Pancreas (tissue), 10 donors: ENCODE measurements around the gene SPSB2. TPM values are rescaled to one million over a fixed set of nuclear protein-coding genes. Genes with fewer than 3 reads are reported as not detected.

Source experiments
- ATAC-seq, 4 donors: fragments of 200-7000 bp; cut with Tn5 transposase; one replicate each; pipeline versions ENCODE4 v1.8.0 to v1.9.1; 2020; ENCODE audit warnings: mild to moderate bottlenecking in 4 of 4, moderate library complexity in 4 of 4
- DNase-seq, 6 donors: peaks; one replicate each; pipeline ENCODE4 v3.0.0-alpha.2; 2020
- FAIRE-seq: peaks from 2 replicates; lab custom pipeline; 2012; peaks lifted over from hg19 to GRCh38; lab: Jason Lieb, UNC
- H3K27ac ChIP-seq, 4 donors: fragments of 200-600 bp; sonication (generic); 1 replicate in 3 of 4; 2 replicates in 1 of 4; pipeline versions ENCODE4 v1.5.0 to v1.8.0; 2020
- H3K27me3 ChIP-seq, 4 donors: fragments of 200-600 bp; one replicate each; pipeline ENCODE4 v1.8.0; 2021
- H3K36me3 ChIP-seq, 3 donors: fragments of 200-600 bp; sonication (generic) in 1 of 3; one replicate each; pipeline versions ENCODE4 v1.5.0 to v1.8.0; 2020 to 2021
- H3K4me1 ChIP-seq, 3 donors: fragments of 200-600 bp; one replicate each; pipeline ENCODE4 v1.8.0; 2021
- H3K4me3 ChIP-seq, 4 donors: fragments of 200-600 bp; sonication (generic) in 2 of 4; one replicate each; pipeline versions ENCODE4 v1.5.0 to v1.8.0; 2020 to 2021
- H3K9me3 ChIP-seq, 4 donors: fragments of 200-600 bp; one replicate each; pipeline ENCODE4 v1.8.0; 2021
- CTCF ChIP-seq, 4 donors: fragments of 200-600 bp; sonication (generic) in 3 of 4; IDR thresholded peaks; one replicate each; pipeline versions ENCODE4 v1.5.0 to v1.8.0; 2021; ENCODE audit warnings: antibody characterized with exemption in 4 of 4
- WGBS, 2 donors: extraction: QIAGEN DNeasy Blood & Tissue Kit; methylation state at CpG; one replicate each; pipeline ENCODE4 v1.1.7; 2013; 5-methylcytosine and 5-hydroxymethylcytosine counted together
- intact Hi-C, 3 donors: fragments of 100-400 bp; cut with DNase I; formaldehyde crosslinking; loops; one replicate each; pipeline versions ENCODE4 v1.11.1 to v1.14.2; 2022
- polyA plus RNA-seq, 2 donors: library from polyadenylated mRNA; stranded (reverse); fragments of 200-250 nt; gene quantifications; one replicate each; pipeline ENCODE4 v1.2.3, GENCODE V29; 2013
- total RNA-seq, 6 donors: library from RNA; stranded (reverse); fragmentation: NEBNext Ultra II Directional in 4 of 6; extraction: Animal tissue kit (Norgen Biotek cat#: 25700) in 4 of 6; gene quantifications; one replicate each; pipeline versions ENCODE4 v1.2.1 to v1.2.4, GENCODE V29; 2021 to 2023
- donor health status: healthy with polysubstance abuse.
- donor health status: DM: no; HTN: no; CAD: no; lungs with moderate emphysema.
- donor health status: DM: no; HTN: no; CAD: no.
- donor health status: control.
- donor health status: control.
- donor health status: Bipolar disorder and iron deficiency.
- donor health status: DM: yes; HTN: yes; CAD: no.
- donor health status: DM: no; HTN: no; CAD: no.
- donor health status: DM: no; HTN: no; CAD: no.
- donor health status: DM: yes; HTN: yes; CAD: no.

The SPSB2 gene
- total and polyA plus RNA-seq, 8 donors: 3.1 to 12.5 (median 4.8) TPM

DNA sequence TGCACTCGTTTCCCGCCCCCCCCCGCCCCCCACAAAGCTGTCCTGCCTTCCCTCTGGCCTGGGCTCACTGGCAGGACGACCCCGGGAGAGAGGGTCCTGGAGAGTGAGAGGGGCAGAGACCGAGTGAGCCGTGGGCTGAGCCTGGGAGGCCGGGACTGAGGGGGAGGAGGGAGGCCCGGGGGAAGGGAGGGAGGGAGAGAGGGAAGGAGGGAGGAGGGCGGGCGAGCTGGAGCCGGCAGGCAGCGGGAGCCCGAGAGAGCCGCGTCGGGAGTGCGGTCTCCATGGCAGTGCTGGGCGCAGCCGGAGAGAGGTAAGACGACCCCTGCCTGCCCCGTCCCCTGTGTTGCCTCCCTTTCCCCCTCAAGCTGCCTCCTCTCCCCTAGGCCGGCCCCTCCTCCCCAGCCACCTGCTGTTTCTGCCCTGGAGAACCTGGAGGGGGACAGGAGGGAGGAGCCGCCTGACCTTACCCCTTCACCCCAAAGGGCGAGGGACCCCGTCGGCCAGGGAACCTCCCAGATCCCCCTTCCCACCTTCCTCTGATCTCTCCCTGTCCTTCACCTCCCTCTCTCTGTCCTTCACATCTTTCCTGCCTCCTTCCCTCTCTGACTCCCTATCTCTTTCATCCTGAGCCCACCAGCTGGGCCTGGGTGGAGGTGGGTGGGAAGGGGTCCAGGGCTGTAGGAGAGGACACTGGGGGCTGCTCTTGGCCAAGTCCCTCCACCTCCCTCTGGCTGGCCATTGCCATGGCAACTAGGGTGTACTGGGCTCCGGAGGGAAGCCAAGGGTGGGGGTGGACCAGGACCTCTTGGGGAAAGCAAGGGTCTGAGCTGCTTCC is 51.3 kb downstream of the SPSB2 start, which contains the start of gene GPR162:
GPR162 (plus strand) TSS at position 231 of the 835 bp plus-strand sequence. CDS start 2,078 bp downstream, outside the sequence.
- ATAC-seq (peak; percentile 49 to 70 (median 66)), FAIRE-seq (no peak), DNase-seq (peak in 3 of 6 donors; percentile 62 to 79 (median 78))
- H3K9me3 ChIP-seq: no peaks in the 10 kb centered on the region
- WGBS, 2 donors: 0 to 3% methylated on average over 19 to 28 of the region's 28 CpGs
- intact Hi-C loops: loop anchor here in 1 of 3 donors (10.0 kb wide), 1 partner anchor 87 kb away; no protein-coding TSS in a partner anchor
- no peak within 1 kb of the TSS for H3K27ac ChIP-seq
- peaks cover 0 to 3% (median 0%) of the 10 kb centered on the region in 4 donors for H3K27me3 ChIP-seq
- TF ChIP-seq CTCF (IDR thresholded peaks at IDR 0.05): no peak
- H3K36me3 ChIP-seq: no peaks in the 10 kb centered on the region
- peak within 1 kb of the TSS in 2 of 4 donors; percentile 17 to 36 for H3K4me3 ChIP-seq
- no peaks in the 10 kb centered on the region for H3K4me1 ChIP-seq

Other genes starting within 250 kb of the SPSB2 start
- 1 to 10 TPM in 2 of 6 donors, under 1 TPM in 4; 0.09 to 2.4 (median 0.71) TPM for gene LPAR5, start 237.3 kb downstream of the SPSB2 start, total RNA-seq
- under 1 TPM; 0.19 to 0.23 TPM for gene LPAR5, start 237.3 kb downstream of the SPSB2 start, polyA plus RNA-seq
- gene ACRBP, start 225.9 kb downstream of the SPSB2 start, total RNA-seq: 1 to 10 TPM; 1.3 to 4.1 (median 1.8) TPM
- gene ACRBP, start 225.9 kb downstream of the SPSB2 start, polyA plus RNA-seq: 1 to 10 TPM; 1.2 to 2.2 TPM
- gene ING4, start 210.2 kb downstream of the SPSB2 start, total RNA-seq: 10 to 100 TPM in 5 of 6 donors, 1 to 10 TPM in 1; 9.0 to 24.9 (median 12.1) TPM
- 10 to 100 TPM; 15.7 to 29.6 TPM for gene ING4, start 210.2 kb downstream of the SPSB2 start, polyA plus RNA-seq
- gene ZNF384, start 183.9 kb downstream of the SPSB2 start, total RNA-seq: 10 to 100 TPM; 20.4 to 29.8 (median 23.9) TPM
- gene ZNF384, start 183.9 kb downstream of the SPSB2 start, polyA plus RNA-seq: 10 to 100 TPM; 36.6 to 36.7 TPM
- under 1 TPM in 5 of 6 donors, not detected in 1; 0.12 to 0.34 (median 0.20) TPM for gene PIANP, start 172.5 kb downstream of the SPSB2 start, total RNA-seq
- 1 to 10 TPM; 1.4 to 2.7 TPM for gene PIANP, start 172.5 kb downstream of the SPSB2 start, polyA plus RNA-seq
- 10 to 100 TPM; 14.2 to 31.0 (median 23.8) TPM for gene COPS7A, start 149.3 kb downstream of the SPSB2 start, total RNA-seq
- 10 to 100 TPM; 29.5 to 39.6 TPM for gene COPS7A, start 149.3 kb downstream of the SPSB2 start, polyA plus RNA-seq
- gene MLF2, start 120.2 kb downstream of the SPSB2 start, total RNA-seq: 10 to 100 TPM; 38.5 to 63.0 (median 54.0) TPM
- 100 to 1,000 TPM in 1 of 2 donors, 10 to 100 TPM in 1; 74.7 to 111 TPM for gene MLF2, start 120.2 kb downstream of the SPSB2 start, polyA plus RNA-seq
- gene PTMS, start 106.9 kb downstream of the SPSB2 start, total RNA-seq: 100 to 1,000 TPM in 1 of 6 donors, 10 to 100 TPM in 5; 41.0 to 117 (median 58.3) TPM
- gene PTMS, start 106.9 kb downstream of the SPSB2 start, polyA plus RNA-seq: 100 to 1,000 TPM; 128 to 276 TPM
- under 1 TPM in 5 of 6 donors, not detected in 1; 0.15 to 0.32 (median 0.19) TPM for gene LAG3, start 100.8 kb downstream of the SPSB2 start, total RNA-seq
- gene LAG3, start 100.8 kb downstream of the SPSB2 start, polyA plus RNA-seq: under 1 TPM; 0.70 to 0.91 TPM
- 10 to 100 TPM in 1 of 6 donors, 1 to 10 TPM in 5; 1.2 to 19.9 (median 4.0) TPM for gene CD4, start 83.8 kb downstream of the SPSB2 start, total RNA-seq
- gene CD4, start 83.8 kb downstream of the SPSB2 start, polyA plus RNA-seq: 1 to 10 TPM; 1.2 to 2.0 TPM
- gene GPR162, start 51.5 kb downstream of the SPSB2 start, total RNA-seq: 1 to 10 TPM in 2 of 6 donors, under 1 TPM in 4; 0.41 to 4.9 (median 0.85) TPM
- 1 to 10 TPM; 5.2 to 8.8 TPM for gene GPR162, start 51.5 kb downstream of the SPSB2 start, polyA plus RNA-seq
- gene P3H3, start 44.9 kb downstream of the SPSB2 start, total RNA-seq: 10 to 100 TPM in 2 of 6 donors, 1 to 10 TPM in 4; 5.6 to 17.3 (median 9.2) TPM
- gene P3H3, start 44.9 kb downstream of the SPSB2 start, polyA plus RNA-seq: 10 to 100 TPM; 21.6 to 32.8 TPM
- gene GNB3, start 32.4 kb downstream of the SPSB2 start, total RNA-seq: 1 to 10 TPM in 5 of 6 donors, under 1 TPM in 1; 0.89 to 2.7 (median 1.5) TPM
- gene GNB3, start 32.4 kb downstream of the SPSB2 start, polyA plus RNA-seq: 10 to 100 TPM in 1 of 2 donors, 1 to 10 TPM in 1; 6.2 to 12.6 TPM
- 1 to 10 TPM in 1 of 6 donors, under 1 TPM in 5; 0.08 to 1.1 (median 0.56) TPM for gene CDCA3, start 22.0 kb downstream of the SPSB2 start, total RNA-seq
- 1 to 10 TPM in 1 of 2 donors, under 1 TPM in 1; 0.80 to 1.2 TPM for gene CDCA3, start 22.0 kb downstream of the SPSB2 start, polyA plus RNA-seq
- 10 to 100 TPM; 17.8 to 38.4 (median 29.2) TPM for gene USP5, start 21.2 kb downstream of the SPSB2 start, total RNA-seq
- gene USP5, start 21.2 kb downstream of the SPSB2 start, polyA plus RNA-seq: 10 to 100 TPM; 18.3 to 25.2 TPM
- gene TPI1, start 5.8 kb downstream of the SPSB2 start, total RNA-seq: 100 to 1,000 TPM in 4 of 6 donors, 10 to 100 TPM in 2; 88.5 to 211 (median 128) TPM
- 100 to 1,000 TPM in 1 of 2 donors, 10 to 100 TPM in 1; 93.1 to 247 TPM for gene TPI1, start 5.8 kb downstream of the SPSB2 start, polyA plus RNA-seq
- 1 to 10 TPM; 1.7 to 5.2 (median 3.4) TPM for gene LRRC23, start 31.5 kb upstream of the SPSB2 start, total RNA-seq
- 10 to 100 TPM in 1 of 2 donors, 1 to 10 TPM in 1; 8.8 to 13.0 TPM for gene LRRC23, start 31.5 kb upstream of the SPSB2 start, polyA plus RNA-seq
- 1 to 10 TPM; 2.3 to 8.0 (median 4.5) TPM for gene ENO2, start 41.3 kb upstream of the SPSB2 start, total RNA-seq
- 10 to 100 TPM; 12.7 to 53.6 TPM for gene ENO2, start 41.3 kb upstream of the SPSB2 start, polyA plus RNA-seq
- gene ATN1, start 54.7 kb upstream of the SPSB2 start, total RNA-seq: 10 to 100 TPM; 30.9 to 54.5 (median 36.2) TPM
- gene ATN1, start 54.7 kb upstream of the SPSB2 start, polyA plus RNA-seq: 100 to 1,000 TPM; 110 to 113 TPM
- gene RNU7-1, start 70.5 kb upstream of the SPSB2 start, total RNA-seq: not detected
- gene RNU7-1, start 70.5 kb upstream of the SPSB2 start, polyA plus RNA-seq: not detected
- gene C12orf57, start 70.7 kb upstream of the SPSB2 start, total RNA-seq: 100 to 1,000 TPM in 2 of 6 donors, 10 to 100 TPM in 4; 86.8 to 154 (median 97.6) TPM
- gene C12orf57, start 70.7 kb upstream of the SPSB2 start, polyA plus RNA-seq: 100 to 1,000 TPM; 176 to 314 TPM
- gene PTPN6, start 78.1 kb upstream of the SPSB2 start, total RNA-seq: 10 to 100 TPM; 13.3 to 37.9 (median 17.8) TPM
- gene PTPN6, start 78.1 kb upstream of the SPSB2 start, polyA plus RNA-seq: 10 to 100 TPM; 48.7 to 53.1 TPM
- 100 to 1,000 TPM in 3 of 6 donors, 10 to 100 TPM in 3; 79.7 to 139 (median 101) TPM for gene PHB2, start 97.4 kb upstream of the SPSB2 start, total RNA-seq
- 10 to 100 TPM; 74.7 to 91.9 TPM for gene PHB2, start 97.4 kb upstream of the SPSB2 start, polyA plus RNA-seq
- gene EMG1, start 97.6 kb upstream of the SPSB2 start, total RNA-seq: 10 to 100 TPM in 5 of 6 donors, 1 to 10 TPM in 1; 8.9 to 20.2 (median 17.0) TPM
- 10 to 100 TPM in 1 of 2 donors, 1 to 10 TPM in 1; 9.4 to 12.9 TPM for gene EMG1, start 97.6 kb upstream of the SPSB2 start, polyA plus RNA-seq
- 10 to 100 TPM; 22.4 to 36.5 (median 32.4) TPM for gene LPCAT3, start 145.2 kb upstream of the SPSB2 start, total RNA-seq
- 10 to 100 TPM; 23.0 to 32.6 TPM for gene LPCAT3, start 145.2 kb upstream of the SPSB2 start, polyA plus RNA-seq
- gene C1S, start 187.4 kb upstream of the SPSB2 start, total RNA-seq: 100 to 1,000 TPM in 1 of 6 donors, 10 to 100 TPM in 5; 20.4 to 162 (median 58.8) TPM
- gene C1S, start 187.4 kb upstream of the SPSB2 start, polyA plus RNA-seq: 10 to 100 TPM; 36.5 to 47.2 TPM
- 100 to 1,000 TPM in 2 of 6 donors, 10 to 100 TPM in 4; 20.2 to 212 (median 66.8) TPM for gene C1R, start 219.1 kb upstream of the SPSB2 start, total RNA-seq
- 10 to 100 TPM; 54.9 to 66.1 TPM for gene C1R, start 219.1 kb upstream of the SPSB2 start, polyA plus RNA-seq
- gene C1RL, start 235.9 kb upstream of the SPSB2 start, total RNA-seq: 10 to 100 TPM; 36.8 to 57.7 (median 44.7) TPM
- gene C1RL, start 235.9 kb upstream of the SPSB2 start, polyA plus RNA-seq: 10 to 100 TPM; 36.5 to 60.5 TPM